T47D (cell line): Measurements from ENCODE around the gene SMAD7.

ENCODE experiments used
- DNase-seq, 2 experiments: peaks; one replicate each; pipeline versions ENCODE4 v3.0.0 to v3.0.0-alpha.2; 2011 to 2012; ENCODE audit warnings: low read depth in 1 of 2, low spot score in 1 of 2
- JUND ChIP-seq: IDR thresholded peaks from 2 replicates; pipeline ENCODE4 v1.6.1; 2012; ENCODE audit warnings: low read depth
- in situ Hi-C: cut with HindIII; loops from 2 replicates; pipeline ENCODE4 v1.10.0; 2016; ENCODE audit warnings: low sequenced_read_pairs, low pct_unique_long_range_greater_than_20kb

The SMAD7 gene

GRCh38 chr18:48952287-48953103 is 1.7 kb upstream of the SMAD7 start:
- no peak for TF ChIP-seq JUND
- DNase-seq, result peak; percentile 31 to 80
- in situ Hi-C loops, result no loop called here

GRCh38 chr18:48951448-48952286 is 902 bp upstream of the SMAD7 start:
- DNase-seq, result peak; percentile 70 to 89

GRCh38 chr18:48949606-48950535 is 894 bp downstream of the SMAD7 start:
- DNase-seq, result peak; percentile 60 to 64
- no peak for TF ChIP-seq JUND
- in situ Hi-C loops, result no loop called here

More at GRCh38 chr18:48951448-48952286, 902 bp upstream of the SMAD7 start:
- no peak for TF ChIP-seq JUND
- in situ Hi-C loops, result no loop called here

- in situ Hi-C loops, result no loop called here
- DNase-seq, result peak in 1 of 2 experiments; percentile 43
- TF ChIP-seq JUND, result no peak
Observed at GRCh38 chr18:48949050-48949605, 1.6 kb downstream of the SMAD7 start.

- DNase-seq, result peak; percentile 30 to 61
- TF ChIP-seq JUND, result no peak
- in situ Hi-C loops, result no loop called here
Observed at GRCh38 chr18:48948112-48949049, 2.4 kb downstream of the SMAD7 start.

- TF ChIP-seq JUND, result no peak
- DNase-seq, result peak in 1 of 2 experiments; percentile 25
- in situ Hi-C loops, result no loop called here
Observed at GRCh38 chr18:48947560-48947959, 3.2 kb downstream of the SMAD7 start.

GRCh38 chr18:48947092-48947491 is 3.7 kb downstream of the SMAD7 start:
- TF ChIP-seq JUND, result no peak
- in situ Hi-C loops, result no loop called here
- DNase-seq, result no peak

- peak; percentile 31 to 80 for DNase-seq
- in situ Hi-C loops, result no loop called here
- TF ChIP-seq JUND, result peak; percentile 40; the same call in 1 of the 2 replicates
Observed at GRCh38 chr18:48946329-48946835, 4.4 kb downstream of the SMAD7 start.

- in situ Hi-C loops, result no loop called here
- DNase-seq, result no peak
- TF ChIP-seq JUND, result no peak
Observed at GRCh38 chr18:48945953-48946217, 4.9 kb downstream of the SMAD7 start.

GRCh38 chr18:48944634-48945033 is 6.1 kb downstream of the SMAD7 start:
- in situ Hi-C loops, result no loop called here
- no peak for DNase-seq
- no peak for TF ChIP-seq JUND

- DNase-seq, result no peak
- TF ChIP-seq JUND, result no peak
- in situ Hi-C loops, result no loop called here
Observed at GRCh38 chr18:48943736-48944527, 6.8 kb downstream of the SMAD7 start.
